Activated gamma-delta T cell treated with Interleukin-2 at 50 U/mL for 16 hours (primary cell): ENCODE data around the gene SYNE2.

Experiments used
- DNase-seq: peaks from one replicate; pipeline ENCODE4 v3.0.0-alpha.2; 2020

SYNE2 gene

DNA sequence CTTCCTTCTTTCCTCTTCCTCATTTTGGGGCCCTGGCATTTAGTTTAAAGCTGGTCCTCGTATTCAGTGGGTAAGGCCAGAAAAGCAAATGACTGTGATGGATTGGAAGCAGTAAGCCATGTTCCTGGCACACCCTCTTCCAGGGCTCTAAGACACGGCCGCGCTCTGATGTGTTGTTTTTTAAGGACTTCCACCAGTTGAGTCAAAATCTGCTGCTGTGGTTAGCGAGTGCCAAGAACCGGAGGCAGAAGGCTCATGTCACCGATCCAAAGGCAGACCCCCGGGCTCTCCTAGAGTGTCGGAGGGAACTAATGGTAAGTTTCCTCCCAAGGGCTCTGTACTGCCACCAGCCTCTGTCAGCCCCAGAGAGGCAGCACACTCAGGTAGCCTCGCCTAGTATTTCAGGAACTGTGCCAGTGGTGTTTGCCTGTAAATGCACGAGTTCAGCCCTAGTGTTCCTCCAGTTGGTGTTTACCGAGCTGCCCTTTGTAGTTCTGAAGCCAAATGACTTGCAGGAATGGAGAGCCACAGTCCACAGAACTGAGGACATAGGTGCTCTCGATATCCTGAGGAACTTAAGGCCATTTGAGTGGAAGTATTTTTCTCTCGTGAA lies 368.7 kb downstream of the SYNE2 start:
- no peak for DNase-seq

DNA sequence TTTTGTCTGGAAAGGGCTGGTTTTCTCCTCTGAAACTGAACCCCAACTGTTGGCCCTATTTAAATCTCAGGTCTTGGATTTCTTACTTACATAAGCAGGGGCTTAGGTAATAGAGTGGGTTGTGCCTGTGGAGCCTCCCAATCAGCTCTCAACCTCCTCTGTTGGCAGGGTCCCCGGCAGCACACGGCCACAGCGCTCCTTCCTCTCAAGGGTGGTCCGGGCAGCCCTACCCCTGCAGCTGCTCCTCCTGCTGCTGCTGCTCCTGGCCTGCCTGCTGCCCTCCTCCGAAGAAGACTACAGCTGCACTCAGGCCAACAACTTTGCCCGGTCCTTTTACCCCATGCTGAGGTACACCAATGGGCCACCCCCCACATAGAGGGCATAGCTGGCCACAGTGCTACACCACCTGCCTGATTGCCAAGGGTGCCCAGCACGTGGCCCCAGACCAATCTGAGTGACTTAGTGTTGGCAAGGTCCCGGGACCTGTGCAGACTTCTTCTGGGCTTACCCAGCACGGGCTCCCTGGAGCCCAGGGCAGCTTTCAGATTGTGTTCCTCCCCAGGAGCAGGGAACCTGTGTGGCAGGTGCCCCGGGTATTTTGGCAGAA lies 372.4 kb downstream of the SYNE2 start:
- DNase-seq = no peak

DNA sequence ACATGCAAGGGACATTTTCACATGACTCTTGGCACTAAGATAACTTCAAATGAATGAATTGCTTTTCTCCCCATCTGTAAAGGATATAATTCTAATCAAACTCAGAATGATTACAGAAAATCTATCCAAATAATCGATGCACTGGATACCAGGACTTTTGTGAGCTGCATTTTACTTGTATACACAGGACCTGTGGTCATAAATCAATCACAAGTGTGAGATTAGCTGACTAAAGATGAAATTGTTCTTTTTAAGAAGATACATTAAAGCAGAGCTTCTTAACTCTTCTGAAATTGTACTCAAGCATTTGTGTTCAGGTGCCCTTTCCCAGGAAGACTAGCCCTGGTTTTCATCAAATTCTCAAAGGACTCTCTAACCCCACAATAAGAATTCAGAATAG lies 375.1 kb downstream of the SYNE2 start:
- no peak for DNase-seq

DNA sequence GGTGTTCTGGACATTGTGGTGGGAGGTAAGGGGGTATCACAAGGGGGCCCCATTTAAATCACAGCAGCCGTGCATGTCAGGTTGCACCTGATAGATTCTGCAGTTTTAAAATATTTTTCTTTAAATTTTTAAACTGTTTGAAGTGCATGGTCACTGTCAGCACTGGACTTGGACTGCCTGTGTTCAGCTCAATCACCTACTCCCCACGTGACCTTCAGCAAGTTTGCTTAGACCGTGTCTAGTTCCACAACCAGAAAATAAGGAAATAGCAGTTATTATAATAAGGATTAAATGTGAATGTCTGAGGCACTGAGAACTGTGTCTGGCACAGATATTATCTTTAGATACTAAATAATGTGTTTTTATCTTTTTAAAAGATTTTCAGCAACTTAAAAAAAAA lies 376.7 kb downstream of the SYNE2 start:
- no peak for DNase-seq

DNA sequence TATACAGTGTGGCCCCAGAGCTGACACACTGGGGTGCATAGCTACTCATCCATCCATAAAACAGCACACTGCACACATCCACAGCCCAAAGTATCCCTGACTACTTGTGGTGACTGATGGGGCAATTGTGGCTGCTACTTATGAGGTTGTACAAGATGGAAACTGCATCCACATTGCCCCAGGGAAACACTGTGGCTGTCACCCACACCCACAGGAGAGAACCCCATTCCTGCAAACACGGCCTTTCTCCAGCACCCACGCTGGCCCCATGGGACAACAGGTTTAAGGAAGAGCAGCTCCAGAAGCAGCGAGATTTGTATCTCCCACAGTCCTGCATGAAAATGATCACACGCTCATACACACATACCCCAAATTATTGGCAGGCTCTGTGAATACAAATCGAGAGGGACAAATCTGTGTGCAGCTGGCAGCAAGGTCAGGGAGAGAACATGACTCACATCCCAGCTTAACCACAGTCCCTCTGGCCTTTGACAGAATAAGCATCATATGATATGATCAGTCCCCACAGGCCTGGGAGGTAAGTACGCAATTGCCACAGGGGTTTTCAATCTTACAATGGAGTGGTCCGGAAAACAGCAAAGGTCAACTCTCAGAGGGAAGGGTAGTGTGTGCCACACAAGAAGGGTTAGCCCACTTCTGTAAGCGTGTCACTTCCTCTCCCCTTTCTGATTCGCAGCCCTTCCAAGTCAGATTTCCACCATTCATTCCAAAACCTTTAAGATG lies 379.5 kb downstream of the SYNE2 start:
- DNase-seq = no peak

DNA sequence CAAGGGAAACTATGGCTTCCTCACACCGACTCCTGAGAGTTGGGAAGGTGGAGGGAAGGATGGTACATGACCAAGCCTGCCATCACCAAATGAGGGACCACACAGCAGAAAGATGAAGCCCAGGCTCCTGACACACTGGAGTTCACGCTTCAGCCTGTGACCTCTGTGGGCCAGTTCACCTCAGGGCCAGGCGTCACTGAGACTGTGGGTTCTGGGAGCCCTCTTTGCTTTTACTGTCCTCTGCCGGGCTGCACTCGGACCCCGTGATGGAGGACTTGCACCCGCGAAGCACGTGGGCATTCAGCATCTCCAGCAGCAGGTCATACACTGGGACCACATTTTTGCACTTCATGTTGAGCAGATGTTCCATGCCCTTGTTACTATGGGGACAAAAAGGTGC lies 380.1 kb downstream of the SYNE2 start:
- no peak for DNase-seq

DNA sequence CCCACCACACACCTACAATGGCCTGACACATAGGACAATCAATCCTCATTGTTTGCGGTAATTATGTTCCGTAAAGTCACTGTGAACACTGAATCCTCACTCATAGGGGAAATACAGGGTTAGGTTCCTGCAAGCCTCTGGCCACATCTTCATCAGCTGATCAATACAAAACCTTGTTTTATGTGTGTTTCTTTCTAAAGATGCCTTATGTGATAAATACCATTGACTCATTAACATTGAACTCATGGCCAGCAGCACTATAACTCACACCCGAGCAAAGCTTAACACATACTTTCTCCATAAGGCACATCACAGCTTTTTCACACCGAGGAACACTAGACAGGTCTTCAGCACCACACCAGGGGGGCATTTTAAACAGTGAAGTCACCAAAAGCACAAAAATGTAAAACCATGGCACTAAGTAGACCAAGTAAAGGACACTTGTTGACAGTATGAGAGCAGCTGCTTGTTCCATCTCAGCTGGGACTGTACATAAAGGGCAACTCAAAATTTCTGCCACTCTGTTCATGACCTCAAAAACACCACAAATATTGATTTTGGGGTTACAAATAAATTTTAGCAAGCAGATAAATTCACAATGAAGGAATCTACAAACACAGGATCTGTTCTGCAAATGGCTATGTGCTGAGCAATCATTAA lies 380.9 kb downstream of the SYNE2 start:
- DNase-seq = no peak

DNA sequence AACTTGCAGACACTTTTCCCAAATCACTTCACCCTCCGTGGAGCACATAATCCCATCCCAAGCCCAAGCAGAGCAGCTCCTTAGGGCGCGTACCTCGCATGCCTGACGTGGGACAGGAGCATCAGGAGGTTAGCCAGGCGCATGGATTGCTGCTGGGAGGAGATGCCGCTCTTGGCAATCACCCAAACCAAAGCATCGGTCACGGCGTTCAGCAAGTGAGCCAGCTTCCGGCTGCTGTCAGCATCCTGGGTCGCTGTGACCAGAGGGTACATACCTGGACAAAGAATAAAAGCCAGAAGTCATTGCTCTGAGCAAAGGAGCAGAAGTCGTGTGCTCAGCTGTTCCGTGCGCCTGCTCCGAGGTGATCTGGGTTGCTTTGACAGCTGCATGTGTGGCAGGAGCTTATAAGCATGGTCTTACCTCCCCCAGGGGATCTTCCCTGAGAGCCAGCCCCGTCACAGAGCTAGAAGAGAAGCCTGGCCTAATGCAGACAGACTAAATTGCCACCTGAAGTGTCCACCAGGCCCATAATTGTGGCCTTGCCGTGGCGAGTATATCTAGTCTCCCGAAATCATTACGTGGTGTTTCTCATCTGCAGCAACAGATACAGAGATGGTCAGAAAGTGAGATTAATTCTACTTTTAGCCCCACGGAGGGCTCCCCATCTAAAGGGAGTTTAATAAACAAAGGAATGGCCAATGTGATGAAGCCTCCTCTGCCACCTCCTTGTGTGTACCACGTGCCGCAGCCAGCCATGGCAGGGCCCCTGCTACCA lies 382.3 kb downstream of the SYNE2 start:
- no peak for DNase-seq

DNA sequence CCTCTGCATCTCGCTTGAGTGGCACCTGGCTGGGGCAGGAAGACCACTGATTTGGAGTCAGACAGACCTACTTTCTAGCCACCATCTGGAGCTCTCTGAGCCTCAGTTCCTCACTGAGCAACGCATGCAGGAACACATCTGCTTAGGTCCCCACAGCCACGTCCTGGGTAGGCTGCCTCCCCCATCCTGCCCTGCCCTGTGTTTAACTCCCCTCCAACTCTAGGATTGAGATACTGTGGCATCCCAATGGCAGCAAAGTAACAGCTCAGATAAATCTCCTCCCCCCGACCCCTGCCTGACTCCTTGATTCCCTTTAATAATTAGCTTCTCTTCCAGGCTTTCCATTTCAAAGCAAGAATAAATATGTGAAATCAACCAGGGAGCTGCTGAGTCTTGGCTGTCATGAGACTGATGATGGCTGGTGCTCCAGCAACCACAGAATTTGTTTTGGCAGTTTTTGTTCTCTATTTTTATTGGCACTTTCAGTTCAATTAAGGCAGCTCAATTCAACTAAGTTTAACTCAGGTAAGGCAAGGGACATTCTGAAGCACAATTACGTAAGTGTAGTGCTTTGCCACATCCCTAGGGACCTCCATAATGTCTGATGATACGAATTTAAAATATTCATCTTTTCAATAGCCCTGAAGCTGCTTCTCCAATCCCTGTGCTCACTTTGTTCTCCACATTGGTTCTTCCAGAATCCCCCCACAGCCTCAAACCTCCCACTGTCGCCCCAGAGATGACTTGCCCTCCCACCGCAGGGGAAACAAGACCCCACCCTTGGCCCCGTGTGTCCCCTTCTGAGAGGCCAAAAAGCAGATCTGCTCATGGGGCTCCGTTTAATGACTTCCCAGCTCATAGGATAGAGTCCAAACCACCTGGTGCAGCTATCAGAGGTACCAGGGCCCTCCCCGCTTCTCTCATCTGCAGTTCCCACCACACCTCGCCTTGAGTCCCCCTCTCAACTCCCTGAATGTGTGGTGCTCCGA lies 383.1 kb downstream of the SYNE2 start:
- no peak for DNase-seq

DNA sequence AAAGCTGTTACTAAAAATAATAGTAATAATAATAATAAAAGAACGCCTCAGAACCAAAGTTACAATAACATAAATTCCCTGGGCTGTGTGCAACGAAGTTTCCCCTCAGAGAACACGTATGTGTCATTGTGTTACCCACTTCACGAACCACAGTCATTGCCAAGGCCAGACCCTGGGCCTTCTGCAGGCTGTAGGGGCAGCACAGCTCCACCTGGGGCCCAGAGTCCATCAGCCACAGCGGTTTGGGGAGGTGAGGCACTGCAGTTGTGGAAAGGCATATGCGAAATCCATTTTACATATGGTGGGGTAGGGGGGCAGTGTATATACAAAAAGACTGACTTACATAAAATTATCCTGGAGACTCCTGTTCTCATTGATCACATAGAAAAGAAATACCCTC lies 385.2 kb downstream of the SYNE2 start:
- DNase-seq = no peak

DNA sequence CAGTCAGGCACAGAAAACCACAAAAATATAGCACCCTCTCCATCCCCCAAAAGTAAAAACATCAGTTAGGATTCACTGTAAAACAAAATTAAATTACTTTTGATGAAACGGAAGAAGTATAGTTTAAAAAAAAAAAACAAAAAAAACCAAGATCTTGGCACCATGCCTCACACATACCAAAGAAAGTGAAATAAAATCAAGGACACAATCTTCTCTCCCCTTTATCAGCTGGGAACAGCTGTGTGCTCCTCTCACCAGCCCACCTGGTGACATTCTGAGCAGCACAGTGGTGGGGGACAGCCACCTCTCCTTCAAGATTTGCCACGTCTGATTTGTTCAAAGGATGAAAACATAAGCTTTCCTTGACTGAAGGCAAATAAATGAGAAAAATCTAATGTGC lies 385.8 kb downstream of the SYNE2 start:
- no peak for DNase-seq

DNA sequence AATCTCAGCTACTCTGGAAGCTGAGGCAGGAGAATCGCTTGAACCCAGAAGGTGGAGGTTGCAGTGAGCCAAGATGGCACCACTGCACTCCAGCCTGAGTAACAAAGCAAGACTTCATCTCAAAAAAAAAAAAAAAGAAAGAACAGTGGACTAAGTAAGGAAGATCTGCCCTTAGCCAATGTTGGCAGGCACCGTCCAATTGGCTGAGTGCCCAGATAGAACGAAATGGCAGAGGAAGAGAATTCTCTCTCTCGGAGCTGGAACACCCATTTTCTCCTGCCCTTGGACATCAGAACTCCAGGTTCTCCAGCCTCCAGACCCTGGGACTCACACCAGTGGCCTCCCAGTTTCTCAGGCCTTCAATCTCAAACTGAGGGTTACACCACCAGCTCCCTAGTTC lies 391.5 kb downstream of the SYNE2 start:
- DNase-seq = no peak

DNA sequence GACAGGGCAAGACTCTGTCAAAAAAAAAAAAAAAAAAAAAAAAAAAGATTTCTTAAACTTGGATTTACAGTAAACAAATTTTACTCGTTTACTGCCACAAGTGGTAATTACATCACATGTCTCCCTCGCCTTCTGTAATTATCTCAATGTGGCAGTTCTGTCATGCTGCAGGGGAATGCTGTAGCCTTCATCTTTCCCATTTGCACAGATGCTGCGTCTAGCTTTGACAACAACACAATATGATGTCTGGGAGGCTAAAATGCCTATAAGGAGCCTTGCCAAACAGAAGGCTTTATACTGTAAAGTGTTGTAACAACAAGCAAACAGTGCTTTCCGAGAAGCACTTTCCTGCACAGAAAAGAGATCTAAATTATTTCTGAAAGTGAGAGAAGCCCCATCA lies 392.7 kb downstream of the SYNE2 start:
- no peak for DNase-seq

DNA sequence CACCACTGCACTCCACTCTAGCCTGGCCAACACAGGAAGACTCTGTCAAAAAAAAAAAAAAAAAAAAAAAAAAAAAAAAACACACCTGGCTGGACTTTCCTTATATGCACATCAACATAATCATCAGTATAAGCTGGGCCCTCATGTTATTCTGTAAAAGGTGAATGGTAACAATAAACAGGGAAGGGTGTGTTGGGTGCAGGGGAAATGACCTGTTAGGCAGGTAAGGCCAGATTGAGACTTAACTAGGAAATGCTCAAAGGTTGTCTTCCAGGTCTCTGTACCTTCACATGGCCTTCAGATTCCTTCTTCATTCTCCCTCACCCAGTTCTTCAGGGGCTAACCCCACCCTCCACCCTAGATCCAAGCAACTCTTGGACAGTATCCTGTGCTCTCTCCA lies 393.9 kb downstream of the SYNE2 start:
- no peak for DNase-seq

DNA sequence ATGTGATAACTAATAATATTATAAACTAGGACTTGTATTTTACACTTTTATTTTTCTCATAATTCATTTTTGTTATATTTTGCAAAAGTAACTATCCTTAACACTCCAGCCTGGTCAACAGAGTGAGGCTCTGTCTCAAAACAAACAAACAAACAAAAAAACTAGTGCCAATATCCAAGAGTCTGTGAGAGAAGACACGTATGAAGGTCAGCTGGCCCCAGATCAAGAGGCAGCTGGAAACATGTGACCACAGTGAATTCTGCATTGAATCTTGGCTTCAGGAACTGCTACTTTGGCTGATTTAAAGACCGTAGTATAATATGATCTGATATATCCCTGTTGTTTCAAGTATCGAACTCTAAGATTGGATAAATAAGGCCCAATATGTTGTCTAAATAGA lies 394.4 kb downstream of the SYNE2 start:
- no peak for DNase-seq

DNA sequence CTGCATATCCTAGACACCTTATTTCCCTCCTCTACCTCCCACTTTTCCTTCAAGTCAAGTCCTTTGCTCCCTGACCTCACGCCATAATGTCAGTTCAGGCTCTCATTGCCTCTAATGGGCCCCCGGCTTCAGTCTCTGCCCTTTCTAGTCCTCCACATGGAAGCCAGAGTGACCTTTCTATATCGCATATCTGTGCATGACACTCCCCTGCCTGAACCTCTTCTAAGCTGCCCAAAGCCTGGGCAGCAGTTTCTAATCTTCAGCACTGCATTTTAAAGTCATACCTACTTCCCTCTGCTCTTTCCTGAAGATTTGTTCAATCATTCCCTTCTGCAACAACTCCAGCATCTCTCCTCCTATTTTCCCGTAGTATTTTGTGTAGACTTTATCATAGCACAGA lies 395.9 kb downstream of the SYNE2 start:
- DNase-seq = no peak

DNA sequence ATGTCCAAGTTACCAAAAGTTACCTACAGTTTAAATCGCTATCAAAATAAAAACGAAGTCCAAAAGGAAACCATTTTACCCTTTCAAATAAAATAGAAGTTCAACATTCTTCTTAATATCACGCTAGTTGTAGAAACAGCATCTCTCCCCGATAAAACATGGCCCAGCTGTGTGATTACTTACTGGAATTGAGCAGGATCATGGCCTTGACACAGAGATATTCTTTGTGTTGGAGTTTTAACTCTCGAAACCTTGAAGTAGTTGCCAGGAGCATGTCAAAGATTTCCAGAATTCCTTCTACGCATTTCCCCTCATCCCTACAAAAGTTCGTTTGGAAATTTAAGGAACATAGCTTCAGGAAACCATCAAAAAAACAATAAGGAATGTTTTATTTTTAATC lies 396.6 kb downstream of the SYNE2 start:
- no peak for DNase-seq

DNA sequence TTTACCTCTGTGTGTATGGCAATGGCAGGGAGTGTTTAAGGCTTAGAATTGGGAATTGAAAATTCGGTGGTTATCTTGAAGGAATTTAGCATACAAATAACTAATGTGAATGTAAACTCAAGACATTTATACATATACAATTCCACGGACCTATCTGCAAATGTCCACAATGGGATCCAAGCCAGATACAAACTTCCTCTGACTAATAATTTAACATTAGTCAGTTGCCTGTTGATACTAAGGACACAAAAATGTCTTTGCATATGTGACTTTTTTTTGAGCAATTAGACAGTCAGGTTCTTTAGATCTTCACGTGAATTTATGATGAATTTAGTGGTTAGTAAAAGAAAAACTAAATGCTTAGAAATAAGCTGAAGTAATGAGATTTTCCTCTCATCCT lies 400.9 kb downstream of the SYNE2 start:
- DNase-seq = no peak

DNA sequence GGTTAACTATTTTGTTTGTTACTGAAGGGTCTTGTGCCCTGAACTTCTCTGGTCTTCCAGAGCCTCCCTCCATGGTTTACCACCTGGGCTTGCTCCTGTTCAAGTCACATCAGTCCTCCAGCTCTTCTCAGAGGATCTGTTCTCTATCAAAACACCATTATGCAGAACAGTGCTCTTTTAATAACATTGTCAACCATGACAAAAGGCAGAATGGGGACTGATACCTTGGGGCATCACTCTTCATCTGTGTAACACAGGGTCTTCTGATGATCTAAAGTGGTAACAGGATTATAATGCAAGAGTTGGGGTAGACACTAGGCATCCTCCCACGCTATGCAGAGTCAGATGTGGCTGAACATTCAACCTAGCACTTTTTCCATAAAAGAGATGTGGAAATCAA lies 403.0 kb downstream of the SYNE2 start:
- no peak for DNase-seq

DNA sequence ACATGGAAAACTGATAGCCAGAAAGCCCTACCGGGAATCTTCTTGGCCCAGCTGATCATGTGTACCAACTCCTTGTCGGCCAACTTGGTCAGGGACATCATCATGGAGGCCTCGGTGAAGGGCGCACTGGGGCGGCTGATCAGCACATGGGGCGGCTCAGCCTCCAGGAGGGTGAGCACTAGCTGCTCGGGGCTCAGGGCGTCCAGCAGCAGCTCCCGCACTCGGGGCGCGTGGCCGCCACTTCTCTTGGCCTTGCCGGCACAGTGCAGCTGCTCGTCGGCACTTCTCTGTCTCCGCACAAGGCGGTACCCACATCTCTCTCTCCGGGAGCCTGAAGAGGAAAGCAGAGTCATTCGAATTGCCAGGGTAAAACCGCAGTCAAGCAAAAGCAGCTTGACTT lies 407.6 kb downstream of the SYNE2 start:
- DNase-seq = no peak

DNA sequence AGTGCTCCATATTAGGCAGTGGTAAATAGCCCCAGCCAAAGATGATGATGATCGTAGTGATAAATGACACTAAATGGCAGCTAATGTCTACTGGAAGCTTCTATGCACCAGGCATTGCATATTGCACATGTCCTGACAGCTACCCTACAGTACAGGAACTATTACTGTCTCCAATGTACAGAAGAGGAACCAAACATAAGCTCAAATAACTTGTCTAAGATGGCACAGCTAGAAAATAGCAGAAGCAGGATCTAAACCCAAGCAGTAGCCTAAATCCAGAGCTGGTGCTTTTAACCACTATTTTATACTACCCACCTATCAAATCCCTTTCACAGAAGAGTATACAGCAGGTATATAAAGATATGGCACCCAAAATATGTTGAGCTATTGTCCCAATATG lies 412.4 kb downstream of the SYNE2 start:
- no peak for DNase-seq

DNA sequence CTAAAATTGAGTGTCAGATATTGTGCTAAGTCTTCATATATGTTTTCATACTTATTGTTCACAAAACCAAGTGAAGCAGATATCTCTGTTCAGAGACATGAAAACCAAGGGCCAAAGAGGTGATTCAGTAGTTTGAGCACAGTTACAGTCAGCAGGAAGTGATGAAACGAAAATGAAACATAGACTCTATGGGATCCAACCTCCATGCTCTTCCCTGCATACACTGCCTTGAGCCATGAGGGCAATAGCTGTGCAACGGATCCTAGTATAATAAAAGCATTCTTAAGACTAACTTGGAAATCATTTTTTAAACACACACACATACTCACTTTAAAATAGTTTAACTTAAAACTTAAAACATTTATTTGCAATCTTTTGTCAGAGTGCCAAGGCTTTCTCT lies 413.4 kb downstream of the SYNE2 start:
- no peak for DNase-seq
